ENCODE data around the gene CRYAB.

GRCh38 chr11:111922803-111923202 lies 11.2 kb upstream of the CRYAB start:
- TF ChIP-seq POLR2A (IDR thresholded peaks at IDR 0.05) (no peak), CTCF (IDR thresholded peaks at IDR 0.05) (no peak)

Data from testis (tissue), 2 donors.